Mucosa of descending colon (tissue), 3 donors: ENCODE results near the gene MAGIX. TPM values are rescaled to one million over a fixed set of nuclear protein-coding genes. Genes with fewer than 3 reads are reported as not detected.

Source experiments
- ATAC-seq: fragments of 200-7000 bp; cut with Tn5 transposase; one replicate; pipeline ENCODE4 v1.9.1; 2020; ENCODE audit warnings: mild to moderate bottlenecking, moderate library complexity
- DNase-seq, 3 donors: peaks; one replicate each; pipeline ENCODE4 v3.0.0-alpha.2; 2020
- H3K36me3 ChIP-seq: fragments of 200-600 bp; one replicate; pipeline ENCODE4 v1.8.0; 2021; ENCODE audit warnings: low read depth, mild to moderate bottlenecking
- H3K4me1 ChIP-seq: fragments of 200-600 bp; one replicate; pipeline ENCODE4 v1.8.0; 2021; ENCODE audit warnings: low read depth, mild to moderate bottlenecking
- H3K4me3 ChIP-seq: fragments of 200-600 bp; one replicate; pipeline ENCODE4 v1.8.0; 2021; ENCODE audit warnings: mild to moderate bottlenecking
- H3K9me3 ChIP-seq: fragments of 200-600 bp; one replicate; pipeline ENCODE4 v1.8.0; 2021; ENCODE audit warnings: mild to moderate bottlenecking
- intact Hi-C, 2 donors: fragments of 100-400 bp; cut with DNase I in 1 of 2; cut with micrococcal nuclease in 1 of 2; formaldehyde crosslinking; loops; one replicate each; pipeline versions ENCODE4 v1.11.0 to v1.11.1; 2022; cut with DNase I, micrococcal nuclease
- total RNA-seq, 3 donors: library from RNA; stranded (reverse); fragmentation: NEBNext Ultra II Directional in 2 of 3; extraction: Animal tissue kit (Norgen Biotek cat#: 25700) in 2 of 3; gene quantifications; one replicate each; pipeline versions ENCODE4 v1.2.1 to v1.2.4, GENCODE V29; 2021 to 2023
- TF ChIP-seq, protein P1 (sequence below): fragments of 200-600 bp; IDR thresholded peaks from one replicate; pipeline ENCODE4 v1.8.0; 2022; ENCODE audit warnings: antibody characterized with exemption, mild to moderate bottlenecking
- donor health status: DM: no; HTN: no; CAD: no; lungs with moderate emphysema.
- donor health status: DM: no; HTN: no; CAD: no.
- donor health status: DM: no; HTN: yes; CAD: no.

MAGIX gene
- total RNA-seq, 3 donors from 2014 or later, result 9.5 to 16.8 (median 15.6) TPM

DNA sequence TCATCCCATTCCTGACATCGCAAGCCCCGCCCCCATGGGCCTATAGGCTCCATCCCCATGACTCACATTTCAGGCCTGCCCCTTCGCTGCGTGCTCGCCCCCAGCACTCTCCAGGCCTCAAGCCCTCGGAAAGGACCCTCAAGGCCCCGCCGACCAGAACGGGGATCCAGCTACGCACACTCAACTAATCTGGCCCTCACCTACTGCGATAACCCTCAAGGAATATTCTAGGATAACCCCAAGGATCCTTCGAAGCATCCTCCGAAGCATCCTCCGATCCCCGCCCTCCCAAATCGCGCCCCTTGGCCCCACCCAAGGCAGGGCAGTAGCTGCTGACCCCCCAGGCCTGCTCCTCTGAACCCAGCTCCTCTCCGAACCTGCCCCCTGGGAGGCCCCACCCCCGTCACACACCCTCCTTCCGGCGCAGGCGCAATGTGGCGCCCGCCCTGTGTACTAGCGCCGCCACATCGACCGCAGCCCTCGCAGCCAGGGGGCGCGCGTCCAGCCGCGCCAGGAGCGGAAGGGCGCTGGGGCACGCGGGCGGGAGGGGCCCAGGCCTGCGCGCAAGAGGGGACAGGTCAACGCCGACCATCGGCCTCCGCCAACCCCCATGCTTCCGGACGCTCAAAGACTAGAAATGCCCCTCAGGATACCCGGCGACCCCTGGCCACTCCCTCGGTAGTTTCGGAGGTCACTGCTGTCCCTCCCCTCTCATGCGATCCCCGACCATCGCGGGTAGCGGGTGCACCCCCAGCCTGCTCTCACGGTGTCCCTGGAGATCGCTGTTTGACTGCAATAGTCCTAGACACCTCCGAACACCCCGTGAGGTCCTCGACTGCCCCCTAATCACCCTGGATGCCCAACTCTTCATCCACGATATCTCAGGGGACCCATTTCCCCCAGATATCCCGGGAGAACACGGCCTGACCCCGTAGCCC, 6.4 kb upstream of the MAGIX start:
- intact Hi-C loops, result no loop called here
- Histone ChIP-seq H3K36me3 (no peaks in the 10 kb centered on the region), H3K9me3 (no peaks in the 10 kb centered on the region), H3K4me3 (no peak overlapping the region), H3K4me1 (no peaks in the 10 kb centered on the region)
- peak; percentile 95 for ATAC-seq
- DNase-seq, result peak; percentile 90 to 95 (median 94)
- TF ChIP-seq, protein P1, sequence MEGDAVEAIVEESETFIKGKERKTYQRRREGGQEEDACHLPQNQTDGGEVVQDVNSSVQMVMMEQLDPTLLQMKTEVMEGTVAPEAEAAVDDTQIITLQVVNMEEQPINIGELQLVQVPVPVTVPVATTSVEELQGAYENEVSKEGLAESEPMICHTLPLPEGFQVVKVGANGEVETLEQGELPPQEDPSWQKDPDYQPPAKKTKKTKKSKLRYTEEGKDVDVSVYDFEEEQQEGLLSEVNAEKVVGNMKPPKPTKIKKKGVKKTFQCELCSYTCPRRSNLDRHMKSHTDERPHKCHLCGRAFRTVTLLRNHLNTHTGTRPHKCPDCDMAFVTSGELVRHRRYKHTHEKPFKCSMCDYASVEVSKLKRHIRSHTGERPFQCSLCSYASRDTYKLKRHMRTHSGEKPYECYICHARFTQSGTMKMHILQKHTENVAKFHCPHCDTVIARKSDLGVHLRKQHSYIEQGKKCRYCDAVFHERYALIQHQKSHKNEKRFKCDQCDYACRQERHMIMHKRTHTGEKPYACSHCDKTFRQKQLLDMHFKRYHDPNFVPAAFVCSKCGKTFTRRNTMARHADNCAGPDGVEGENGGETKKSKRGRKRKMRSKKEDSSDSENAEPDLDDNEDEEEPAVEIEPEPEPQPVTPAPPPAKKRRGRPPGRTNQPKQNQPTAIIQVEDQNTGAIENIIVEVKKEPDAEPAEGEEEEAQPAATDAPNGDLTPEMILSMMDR, result peak; percentile 65

- Histone ChIP-seq H3K9me3 (no peaks in the 10 kb centered on the region), H3K36me3 (no peaks in the 10 kb centered on the region), H3K4me1 (no peaks in the 10 kb centered on the region), H3K4me3 (no peak overlapping the region)
- DNase-seq, result no peak
- ATAC-seq, result no peak
- TF ChIP-seq, protein P1, result no peak
- intact Hi-C loops, result no loop called here
Measured at GRCh38 chrX:49157194-49157593, 5.4 kb upstream of the MAGIX start.

DNA sequence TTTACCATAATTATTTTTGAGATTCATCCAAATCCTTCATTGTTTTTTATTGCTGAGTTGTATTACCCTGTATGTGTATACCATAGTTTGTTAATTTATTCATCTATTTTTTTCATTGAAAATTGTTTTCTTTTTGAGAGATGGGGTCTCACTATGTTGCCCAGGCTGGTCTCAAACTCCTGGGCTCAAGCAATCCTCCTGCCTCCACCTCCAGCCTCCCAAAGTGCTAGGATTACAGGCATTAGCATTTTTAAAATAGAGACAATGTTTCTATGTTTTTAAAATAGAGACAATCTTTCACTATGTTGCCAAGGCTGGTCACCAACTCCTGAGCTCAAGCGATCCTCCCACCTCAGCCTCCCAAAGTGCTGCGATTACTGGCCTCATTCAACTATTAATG, 1.6 kb upstream of the MAGIX start:
- DNase-seq (no peak), ATAC-seq (no peak)
- intact Hi-C loops, result no loop called here
- TF ChIP-seq, protein P1, result no peak
- H3K4me3 ChIP-seq, result no peak overlapping the region
- H3K4me1 ChIP-seq, result no peaks in the 10 kb centered on the region
- H3K9me3 ChIP-seq, result no peaks in the 10 kb centered on the region
- no peaks in the 10 kb centered on the region for H3K36me3 ChIP-seq

GRCh38 chrX:49161632-49162031, 926 bp upstream of the MAGIX start:
- Histone ChIP-seq H3K9me3 (no peaks in the 10 kb centered on the region), H3K4me1 (no peaks in the 10 kb centered on the region), H3K4me3 (no peak overlapping the region), H3K36me3 (no peaks in the 10 kb centered on the region)
- ATAC-seq (no peak), DNase-seq (no peak)
- intact Hi-C loops, result no loop called here
- TF ChIP-seq, protein P1, result no peak

- no peak overlapping the region for H3K4me3 ChIP-seq
- peaks cover 3% of the 10 kb centered on the region for H3K4me1 ChIP-seq
- no peaks in the 10 kb centered on the region for H3K9me3 ChIP-seq
- H3K36me3 ChIP-seq, result no peaks in the 10 kb centered on the region
- DNase-seq (peak; percentile 91 to 92 (median 91)), ATAC-seq (peak; percentile 79)
- intact Hi-C loops, result no loop called here
- TF ChIP-seq, protein P1, result peak; percentile 61
Measured at GRCh38 chrX:49163555-49164419, 1.2 kb downstream of the MAGIX start.
